ENCODE data around the gene NPFFR1.

DNA sequence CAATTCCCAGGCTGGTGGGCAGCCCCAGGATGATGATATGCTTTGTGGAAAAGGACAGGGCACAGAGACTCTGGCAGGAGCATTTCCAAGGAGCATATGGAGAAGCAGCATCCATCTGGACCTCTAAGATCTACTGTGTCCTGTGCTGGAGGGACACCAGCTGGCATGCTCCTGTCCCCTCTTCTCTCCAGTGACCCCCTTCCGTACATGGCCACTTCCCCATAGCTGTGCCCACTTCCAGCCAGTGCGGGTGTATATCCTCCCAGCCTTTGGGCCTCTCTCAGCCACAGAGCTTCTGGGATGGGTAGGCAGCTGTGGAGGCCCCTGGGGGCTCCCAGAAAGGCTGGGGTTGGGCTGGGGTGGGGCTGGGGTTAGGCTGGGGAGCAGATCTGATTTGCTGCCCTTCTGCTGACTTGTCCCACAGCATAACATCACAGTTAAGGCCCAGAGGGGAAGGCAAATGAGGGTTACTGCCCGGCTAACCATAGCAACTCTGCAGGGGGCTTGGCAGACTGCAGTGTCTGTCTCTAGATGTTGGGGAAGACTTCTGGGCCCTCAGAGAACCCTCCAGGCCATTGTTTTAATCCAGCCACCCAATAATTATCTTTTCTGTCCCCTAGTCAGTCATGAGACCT is 6.3 kb downstream of the NPFFR1 start:
- TF ChIP-seq CTCF (IDR thresholded peaks at IDR 0.05), result no peak
- TF ChIP-seq POLR2A (IDR thresholded peaks at IDR 0.05), result no peak
- TF ChIP-seq EP300 (IDR thresholded peaks at IDR 0.05), result no peak
- no peak for TF ChIP-seq POLR2AphosphoS5 (IDR thresholded peaks at IDR 0.05)
